ENCODE data around the gene GPATCH2.

DNA sequence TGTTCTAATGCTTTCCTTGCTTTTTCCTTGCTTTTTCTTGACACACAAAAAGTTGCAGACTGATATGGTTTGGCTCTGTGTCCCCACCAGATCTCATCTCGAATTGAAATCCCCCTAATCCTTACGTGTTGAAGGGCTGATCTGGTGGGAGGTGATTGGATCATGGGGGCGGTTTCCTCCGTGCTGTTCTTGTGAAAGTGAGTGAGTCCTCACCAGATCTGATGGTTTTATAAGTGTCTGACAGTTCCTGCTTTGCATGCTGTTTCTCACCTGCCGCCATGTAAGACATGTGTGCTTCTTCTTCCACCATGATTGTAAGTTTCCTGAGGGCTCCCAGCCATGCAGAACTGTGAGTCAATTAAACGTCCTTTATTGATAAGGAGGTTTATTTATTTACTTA, 11.6 kb upstream of the GPATCH2 start:
- no peak for TF ChIP-seq REST (IDR thresholded peaks at IDR 0.05; ENCODE audit: low read depth, low read length)
- no peak for TF ChIP-seq TAF1 (IDR thresholded peaks at IDR 0.05; ENCODE audit: borderline replicate concordance, low read depth, low read length)
- TF ChIP-seq, protein P1, sequence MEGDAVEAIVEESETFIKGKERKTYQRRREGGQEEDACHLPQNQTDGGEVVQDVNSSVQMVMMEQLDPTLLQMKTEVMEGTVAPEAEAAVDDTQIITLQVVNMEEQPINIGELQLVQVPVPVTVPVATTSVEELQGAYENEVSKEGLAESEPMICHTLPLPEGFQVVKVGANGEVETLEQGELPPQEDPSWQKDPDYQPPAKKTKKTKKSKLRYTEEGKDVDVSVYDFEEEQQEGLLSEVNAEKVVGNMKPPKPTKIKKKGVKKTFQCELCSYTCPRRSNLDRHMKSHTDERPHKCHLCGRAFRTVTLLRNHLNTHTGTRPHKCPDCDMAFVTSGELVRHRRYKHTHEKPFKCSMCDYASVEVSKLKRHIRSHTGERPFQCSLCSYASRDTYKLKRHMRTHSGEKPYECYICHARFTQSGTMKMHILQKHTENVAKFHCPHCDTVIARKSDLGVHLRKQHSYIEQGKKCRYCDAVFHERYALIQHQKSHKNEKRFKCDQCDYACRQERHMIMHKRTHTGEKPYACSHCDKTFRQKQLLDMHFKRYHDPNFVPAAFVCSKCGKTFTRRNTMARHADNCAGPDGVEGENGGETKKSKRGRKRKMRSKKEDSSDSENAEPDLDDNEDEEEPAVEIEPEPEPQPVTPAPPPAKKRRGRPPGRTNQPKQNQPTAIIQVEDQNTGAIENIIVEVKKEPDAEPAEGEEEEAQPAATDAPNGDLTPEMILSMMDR (IDR thresholded peaks at IDR 0.05): no peak
- TF ChIP-seq EP300 (IDR thresholded peaks at IDR 0.05; ENCODE audit: borderline replicate concordance in 1 of 2, low read depth in 1 of 2, low read length in 1 of 2): no peak
- no peak for TF ChIP-seq JUND (IDR thresholded peaks at IDR 0.05)
- TF ChIP-seq MXI1 (IDR thresholded peaks at IDR 0.05; ENCODE audit: low read depth, low read length): no peak
- no peak for TF ChIP-seq EZH2phosphoT487 (IDR thresholded peaks at IDR 0.05; ENCODE audit: borderline replicate concordance, low read depth)
- TF ChIP-seq FOXJ3 (CRISPR knock-in tag; IDR thresholded peaks at IDR 0.05): no peak
